HG03342 (cell line): ENCODE data around the gene ITPK1.
"Not testable (repeated sequence)": the region's sequence is repeated elsewhere in the genome, so short reads cannot be mapped to it uniquely, and the experiment has no call there.

Source experiments
- ATAC-seq: cut with Tn5 transposase; IDR thresholded peaks from one replicate; pipeline ENCODE4 v1.9.1; 2021; ENCODE audit warnings: mild to moderate bottlenecking, moderate library complexity; ENCODE audit not compliant: unreplicated experiment

The ITPK1 gene

GRCh38 chr14:93131257-93131820 lies 15.6 kb upstream of the ITPK1 start:
- not testable (repeated sequence) for ATAC-seq

- no peak for ATAC-seq
Observed at GRCh38 chr14:93128725-93129459, 13.2 kb upstream of the ITPK1 start.

DNA sequence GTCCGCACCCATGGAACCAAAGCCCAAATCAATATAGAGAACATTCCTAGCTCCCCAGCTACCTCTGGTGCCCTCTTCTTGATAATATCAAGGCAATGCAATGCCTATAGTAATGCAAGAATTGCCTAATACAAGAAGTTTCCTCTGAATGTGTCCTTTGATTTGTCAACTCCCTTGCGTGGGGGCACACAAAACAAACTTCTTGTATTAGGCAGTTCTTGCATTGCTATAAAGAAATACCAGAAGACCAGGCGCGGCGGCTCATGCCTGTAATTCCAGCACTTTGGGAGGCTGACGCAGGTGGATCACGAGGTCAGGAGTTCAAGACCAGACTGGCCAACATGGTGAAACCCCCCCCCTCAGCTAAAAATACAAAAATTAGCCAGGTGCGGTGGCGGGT lies 10.4 kb upstream of the ITPK1 start:
- no peak for ATAC-seq

DNA sequence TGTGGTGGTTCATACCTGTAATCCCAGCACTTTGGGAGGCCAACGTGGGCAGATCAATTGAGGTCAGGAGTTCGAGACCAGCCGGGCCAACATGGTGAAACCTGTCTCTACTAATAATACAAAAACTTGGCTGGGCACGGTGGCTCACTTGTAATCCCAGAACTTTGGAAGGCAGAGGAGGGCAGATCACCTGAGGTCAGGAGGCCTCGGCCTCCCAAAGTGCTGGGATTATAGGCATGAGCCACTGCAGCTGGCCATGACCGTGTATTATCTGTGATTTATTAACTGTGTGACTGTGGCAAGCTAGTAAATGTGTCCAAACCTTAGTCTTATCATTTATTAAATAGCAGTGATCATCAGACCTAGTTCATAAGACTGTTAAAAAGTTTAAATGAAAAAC lies 7.1 kb upstream of the ITPK1 start:
- no peak for ATAC-seq

DNA sequence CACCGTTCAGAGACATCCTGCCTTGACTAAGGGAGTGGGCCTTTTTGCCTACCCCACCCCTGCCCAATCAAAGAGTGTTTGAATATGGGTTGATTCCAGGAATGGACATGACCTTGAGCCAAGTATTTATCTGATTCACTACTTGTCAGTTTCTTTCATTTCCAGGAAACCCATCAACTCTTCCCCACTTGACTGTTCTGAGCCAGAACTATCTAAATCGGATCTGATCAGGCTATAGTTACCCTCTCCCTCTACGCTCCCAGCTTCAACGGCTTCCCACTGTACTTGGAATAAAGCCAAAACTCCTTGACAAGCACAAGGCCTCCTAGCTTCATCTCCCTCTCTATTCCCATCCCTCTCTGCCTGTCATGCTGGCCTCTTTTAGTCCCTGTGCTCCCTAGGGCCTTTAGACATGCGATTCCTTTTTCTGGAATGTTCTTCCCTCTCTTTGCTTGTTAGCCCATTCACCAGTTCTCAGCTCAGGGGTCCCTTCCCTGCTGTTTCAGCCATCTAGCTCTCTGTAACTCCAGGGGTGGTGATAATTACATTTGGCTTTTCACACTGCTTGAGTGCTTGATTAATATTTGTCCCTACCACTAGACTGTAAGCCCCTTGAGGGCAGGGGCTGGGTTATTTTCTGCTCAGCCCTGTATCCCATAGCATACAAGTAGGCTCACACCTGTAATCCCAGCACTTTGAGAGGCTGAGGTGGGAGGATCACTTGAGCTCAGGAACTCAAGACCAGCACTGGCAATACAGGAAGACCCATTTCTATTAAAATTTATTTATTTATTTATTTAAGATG lies 5.5 kb upstream of the ITPK1 start:
- ATAC-seq: no peak

- ATAC-seq: no peak
Observed at GRCh38 chr14:93120517-93120916, 4.8 kb upstream of the ITPK1 start.

DNA sequence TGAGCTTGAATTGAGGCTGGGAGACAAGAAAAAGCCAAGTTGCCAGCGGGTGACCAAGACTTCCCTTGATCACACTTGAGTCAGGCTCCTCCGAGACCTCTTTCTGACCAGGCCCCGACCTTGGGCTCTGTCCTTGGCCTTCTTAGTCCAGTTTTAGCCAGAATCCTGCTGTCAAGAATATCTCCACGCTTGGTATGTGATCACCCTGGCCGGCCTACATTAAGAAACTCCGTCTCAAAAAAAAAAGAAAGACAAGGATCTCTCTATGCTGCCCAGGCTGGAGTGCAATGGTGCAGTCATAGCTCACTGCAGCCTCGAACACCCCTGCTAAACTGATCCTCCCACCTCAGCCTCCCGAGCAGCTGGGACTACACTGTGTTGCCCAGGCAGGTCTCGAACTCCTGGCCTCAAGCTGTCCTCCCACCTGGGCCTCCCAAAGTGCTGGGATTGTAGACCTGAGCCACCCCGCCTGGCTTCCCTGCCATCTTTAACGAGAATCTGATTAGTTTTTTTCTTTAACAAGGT lies 1.0 kb upstream of the ITPK1 start:
- ATAC-seq: no peak

DNA sequence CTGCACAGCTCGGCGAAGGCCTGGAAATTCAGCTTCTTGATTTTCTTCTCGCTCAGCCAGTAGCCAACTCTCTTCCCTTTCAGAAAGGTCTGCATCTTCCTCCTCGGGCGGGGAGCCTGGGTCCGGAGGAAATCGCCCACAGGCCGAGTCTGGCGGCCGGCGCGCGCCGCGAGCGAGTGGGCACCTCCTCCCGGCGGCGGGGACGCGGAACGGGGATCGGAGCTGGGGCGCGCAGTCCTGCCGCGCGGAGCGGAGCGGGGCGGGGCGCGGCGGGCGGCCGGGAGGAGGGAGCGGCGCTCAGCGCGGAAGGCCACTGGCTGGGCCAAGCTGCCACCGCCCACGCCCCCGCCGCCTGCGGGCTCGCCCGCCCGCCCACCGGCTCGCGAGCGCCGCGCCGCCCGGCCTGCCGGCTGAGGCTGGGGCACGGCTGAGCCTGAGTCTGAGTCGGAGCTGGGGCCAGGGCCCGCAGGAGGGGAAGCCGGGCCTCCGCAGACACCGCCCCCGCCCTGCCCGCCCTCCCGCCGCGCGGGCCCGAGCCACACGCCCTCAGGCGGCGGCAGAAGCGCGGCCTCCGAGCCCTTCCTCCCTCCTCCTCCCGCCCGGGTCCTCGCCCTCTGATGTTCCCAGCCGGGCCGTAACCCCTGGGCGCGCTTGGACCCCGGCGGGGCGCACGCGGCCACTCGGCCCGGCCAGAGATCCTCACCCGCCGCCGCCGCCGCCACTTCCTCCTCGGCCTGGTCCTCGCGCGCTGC lies 480 bp downstream of the ITPK1 start:
- ATAC-seq: peak; percentile 71

DNA sequence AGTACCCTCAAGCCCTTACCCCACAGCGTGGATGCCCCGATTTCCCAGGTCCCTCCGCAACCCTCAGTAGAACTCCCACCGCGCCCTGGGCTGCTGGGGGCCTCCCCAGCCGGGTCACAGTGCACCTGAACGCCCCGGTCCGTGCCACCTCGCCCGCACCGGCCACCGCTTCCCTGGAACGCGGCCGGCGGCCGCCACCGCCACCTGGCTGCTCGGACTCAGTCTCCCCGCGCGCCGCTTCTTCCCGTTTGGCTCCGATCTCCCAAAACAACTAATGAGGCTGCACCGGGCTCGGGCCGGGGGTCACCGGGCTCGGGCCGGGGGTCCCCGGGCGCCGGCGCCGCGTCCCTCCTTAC lies 1.0 kb downstream of the ITPK1 start:
- no peak for ATAC-seq

DNA sequence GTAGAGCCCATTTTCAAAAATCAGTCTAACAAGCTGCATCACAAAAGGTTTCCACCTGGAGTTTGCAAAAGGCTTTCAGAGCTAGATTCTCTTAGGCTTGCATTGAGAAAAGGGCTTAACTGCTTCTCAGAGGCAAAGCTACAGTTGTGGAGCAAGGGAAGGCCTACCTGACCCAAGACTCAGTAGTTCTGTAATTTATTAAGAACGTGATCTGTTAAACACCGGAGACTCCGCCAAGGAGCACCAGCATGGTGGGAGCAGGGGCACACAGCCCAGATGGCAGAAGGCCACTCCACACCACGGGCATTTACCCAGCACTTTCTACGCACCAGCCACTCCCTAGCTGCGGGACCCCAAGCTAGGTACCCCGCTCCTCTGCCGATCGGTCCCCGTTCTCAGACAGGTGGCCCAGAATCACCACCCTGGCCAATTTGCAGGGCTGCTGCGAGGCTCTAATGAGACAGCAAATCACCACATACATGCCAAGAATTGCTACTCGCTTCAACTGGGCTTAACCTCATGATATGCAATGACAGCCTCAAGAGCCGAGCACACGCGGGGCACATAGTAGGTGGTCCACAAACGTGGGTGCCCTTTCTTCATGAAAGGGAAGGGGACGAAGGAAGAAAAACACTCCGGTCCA lies 1.5 kb downstream of the ITPK1 start:
- ATAC-seq: no peak

- ATAC-seq: no peak
Observed at GRCh38 chr14:93113678-93114067, 2.1 kb downstream of the ITPK1 start.

- no peak for ATAC-seq
Observed at GRCh38 chr14:93112891-93113677, 2.6 kb downstream of the ITPK1 start.

DNA sequence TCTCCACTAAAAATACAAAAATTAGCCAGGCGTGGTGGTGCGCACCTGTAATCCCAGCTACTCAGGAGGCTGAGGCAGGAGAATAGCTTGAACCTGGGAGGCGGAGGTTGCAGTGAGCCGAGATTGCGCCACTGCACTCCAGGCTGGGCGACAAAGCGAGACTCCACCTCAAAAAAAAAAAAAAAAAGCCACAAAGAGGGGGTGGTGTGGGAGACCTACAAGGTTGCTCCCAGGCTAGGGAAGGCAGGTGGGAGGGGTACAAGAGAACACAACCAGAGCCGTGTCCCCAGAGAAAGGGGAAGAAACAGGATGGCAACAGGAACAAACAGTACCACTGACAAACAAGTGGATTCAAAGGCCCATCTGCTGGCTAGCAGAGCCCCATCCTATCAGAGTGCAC lies 4.2 kb downstream of the ITPK1 start:
- ATAC-seq: not testable (repeated sequence)

GRCh38 chr14:93110856-93111419 lies 4.8 kb downstream of the ITPK1 start:
- no peak for ATAC-seq

GRCh38 chr14:93109572-93110481 lies 5.9 kb downstream of the ITPK1 start:
- ATAC-seq: no peak

- no peak for ATAC-seq
Observed at GRCh38 chr14:93108105-93108504, 7.6 kb downstream of the ITPK1 start.

DNA sequence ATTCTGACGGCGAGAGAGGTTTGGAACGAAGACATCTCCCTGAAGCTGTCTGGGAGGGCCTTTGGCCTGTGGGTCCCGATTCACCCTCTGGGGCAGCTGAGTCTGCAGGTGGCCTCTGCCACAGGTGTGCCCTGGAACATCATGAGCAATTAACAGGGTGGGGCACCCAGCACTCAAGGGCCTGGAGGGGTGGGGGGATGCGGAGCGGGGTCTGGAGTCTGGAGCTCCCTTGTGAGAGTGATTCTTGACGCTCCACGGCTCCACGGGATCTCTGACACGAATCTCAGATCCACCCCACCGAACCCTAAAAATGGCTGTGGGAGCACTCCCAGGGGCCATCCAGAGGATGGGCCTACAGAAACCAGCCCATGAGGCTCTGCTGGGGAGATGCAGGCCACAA lies 8.3 kb downstream of the ITPK1 start:
- ATAC-seq: no peak

DNA sequence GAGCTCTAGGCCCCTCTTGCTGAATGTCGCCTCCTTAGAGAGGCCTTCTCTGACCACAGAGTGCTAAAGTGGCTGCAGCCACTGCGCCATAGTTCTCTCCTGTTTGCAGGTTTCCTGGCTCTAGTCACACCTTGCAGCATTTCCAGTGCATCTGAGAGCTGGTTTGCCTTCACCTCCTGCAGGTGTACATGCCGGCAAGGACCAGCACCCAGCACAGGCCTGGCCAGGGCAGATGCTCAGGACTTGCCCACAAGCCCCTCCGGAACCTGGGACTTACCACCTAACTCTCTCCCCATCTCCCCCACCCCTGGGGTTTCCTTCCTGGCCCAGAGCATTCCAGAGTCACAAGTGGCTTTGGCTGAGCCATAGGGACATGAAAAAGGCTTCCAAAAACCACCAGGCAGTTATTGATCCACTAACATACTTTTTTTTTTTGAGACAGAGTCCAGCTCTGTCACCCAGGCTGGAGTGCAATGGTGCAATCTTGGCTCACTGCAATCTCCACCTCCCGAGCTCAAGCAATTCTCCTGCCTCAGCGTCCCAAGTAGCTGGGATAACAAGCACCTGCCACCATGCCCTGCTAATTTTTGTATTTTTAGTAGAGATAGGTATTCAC lies 9.1 kb downstream of the ITPK1 start:
- no peak for ATAC-seq
